Smooth muscle cell (in vitro differentiated cells): ENCODE measurements around the gene LPIN2. TPM values are rescaled to one million over a fixed set of nuclear protein-coding genes. Genes with fewer than 3 reads are reported as not detected.
A peak's percentile ranks its signal among the peaks of the same experiment; 100 is the strongest.

Experiments used
- DNase-seq: peaks from one replicate; lab custom pipeline; 2025; ENCODE audit not compliant: unreplicated experiment; lab: John Stamatoyannopoulos, UW
- H2AFZ ChIP-seq: fragments of 200-600 bp; sonication (generic); 2 replicates; pipeline ENCODE4 v1.6.0; 2016; ENCODE audit warnings: antibody characterized with exemption, low read depth, mild to moderate bottlenecking
- H3F3A ChIP-seq: fragments of 200-600 bp; sonication (generic); 2 replicates; pipeline ENCODE4 v1.6.0; 2017; ENCODE audit warnings: antibody characterized with exemption, low read depth
- H3K27ac ChIP-seq: fragments of 200-600 bp; sonication (generic); 2 replicates; pipeline ENCODE4 v1.5.1; 2016; ENCODE audit warnings: low read depth, mild to moderate bottlenecking
- H3K27me3 ChIP-seq: fragments of 200-600 bp; sonication (generic); 2 replicates; pipeline ENCODE4 v1.6.1; 2016; ENCODE audit warnings: low read depth, mild to moderate bottlenecking
- H3K36me3 ChIP-seq: fragments of 200-600 bp; sonication (generic); 2 replicates; pipeline ENCODE4 v1.5.1; 2016; ENCODE audit warnings: low read depth
- H3K4me1 ChIP-seq: fragments of 200-600 bp; sonication (generic); 2 replicates; pipeline ENCODE4 v1.5.1; 2016; ENCODE audit warnings: low read depth
- H3K4me2 ChIP-seq: fragments of 200-600 bp; sonication (generic); 2 replicates; pipeline ENCODE4 v1.6.0; 2016; ENCODE audit warnings: mild to moderate bottlenecking
- H3K4me3 ChIP-seq: fragments of 200-600 bp; sonication (generic); 2 replicates; pipeline ENCODE4 v1.5.1; 2016; ENCODE audit warnings: mild to moderate bottlenecking
- H3K79me2 ChIP-seq: fragments of 200-600 bp; sonication (generic); 2 replicates; pipeline ENCODE4 v1.6.0; 2016; ENCODE audit warnings: low read depth, mild to moderate bottlenecking
- H3K9ac ChIP-seq: fragments of 200-600 bp; sonication (generic); 2 replicates; pipeline ENCODE4 v1.6.0; 2016; ENCODE audit warnings: low read depth
- H3K9me3 ChIP-seq: fragments of 200-600 bp; sonication (generic); replicated peaks from 2 replicates; pipeline ENCODE4 v1.5.1; 2016; ENCODE audit warnings: low read depth
- H4K20me1 ChIP-seq: fragments of 200-600 bp; sonication (generic); 2 replicates; pipeline ENCODE4 v1.6.0; 2016; ENCODE audit warnings: low read depth
- WGBS: methylation state at CpG from one replicate; pipeline ENCODE4 v1.1.7; 2016; ENCODE audit warnings: low lambda C conversion rate; 5-methylcytosine and 5-hydroxymethylcytosine counted together
- polyA plus RNA-seq: library from polyadenylated mRNA; unstranded; fragments of >200 nt; fragmentation: Nextera tagmentation; extraction: Ambion mirVana; gene quantifications from 2 replicates; pipeline ENCODE4 v1.2.1, GENCODE V29; 2016
- total RNA-seq: library from RNA; depleted of rRNA; stranded (reverse); fragments of >200 nt; gene quantifications from 2 replicates; pipeline ENCODE4 v1.2.3, GENCODE V29; 2014
- TF ChIP-seq, protein P1 (sequence below): fragments of 200-600 bp; sonication (generic); IDR thresholded peaks from 2 replicates; pipeline ENCODE4 v1.5.1; 2017; ENCODE audit warnings: borderline replicate concordance, mild to moderate bottlenecking, antibody characterized with exemption; ENCODE audit not compliant: insufficient read depth, poor library complexity, severe bottlenecking

The LPIN2 gene
- total and polyA plus RNA-seq, 2 experiments from 2014 or later = 15.4 to 20.0 TPM

- peak overlapping the region; percentile 69 for H3K27ac ChIP-seq
- H3K4me1 ChIP-seq = peaks cover 18% of the 10 kb centered on the region
- H3K9ac ChIP-seq = no peak overlapping the region
- WGBS = 76% methylated on average over 4 of the region's 4 CpGs
- H3K4me3 ChIP-seq = no peak overlapping the region
- peaks cover 15% of the 10 kb centered on the region for H3F3A ChIP-seq
- no peak overlapping the region for H2AFZ ChIP-seq
- H3K79me2 ChIP-seq = peaks cover 56% of the 10 kb centered on the region
- TF ChIP-seq, protein P1, sequence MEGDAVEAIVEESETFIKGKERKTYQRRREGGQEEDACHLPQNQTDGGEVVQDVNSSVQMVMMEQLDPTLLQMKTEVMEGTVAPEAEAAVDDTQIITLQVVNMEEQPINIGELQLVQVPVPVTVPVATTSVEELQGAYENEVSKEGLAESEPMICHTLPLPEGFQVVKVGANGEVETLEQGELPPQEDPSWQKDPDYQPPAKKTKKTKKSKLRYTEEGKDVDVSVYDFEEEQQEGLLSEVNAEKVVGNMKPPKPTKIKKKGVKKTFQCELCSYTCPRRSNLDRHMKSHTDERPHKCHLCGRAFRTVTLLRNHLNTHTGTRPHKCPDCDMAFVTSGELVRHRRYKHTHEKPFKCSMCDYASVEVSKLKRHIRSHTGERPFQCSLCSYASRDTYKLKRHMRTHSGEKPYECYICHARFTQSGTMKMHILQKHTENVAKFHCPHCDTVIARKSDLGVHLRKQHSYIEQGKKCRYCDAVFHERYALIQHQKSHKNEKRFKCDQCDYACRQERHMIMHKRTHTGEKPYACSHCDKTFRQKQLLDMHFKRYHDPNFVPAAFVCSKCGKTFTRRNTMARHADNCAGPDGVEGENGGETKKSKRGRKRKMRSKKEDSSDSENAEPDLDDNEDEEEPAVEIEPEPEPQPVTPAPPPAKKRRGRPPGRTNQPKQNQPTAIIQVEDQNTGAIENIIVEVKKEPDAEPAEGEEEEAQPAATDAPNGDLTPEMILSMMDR = no peak
- no peaks in the 10 kb centered on the region for H3K9me3 ChIP-seq
- DNase-seq = no peak
- H3K36me3 ChIP-seq = no peaks in the 10 kb centered on the region
- no peaks in the 10 kb centered on the region for H3K27me3 ChIP-seq
- H3K4me2 ChIP-seq = no peak overlapping the region
- peaks cover 57% of the 10 kb centered on the region for H4K20me1 ChIP-seq
Observed at GRCh38 chr18:2997846-2998564, 14.9 kb downstream of the LPIN2 start.

- no peak overlapping the region for H3K4me2 ChIP-seq
Observed at GRCh38 chr18:2997429-2997828, 15.5 kb downstream of the LPIN2 start.

DNA sequence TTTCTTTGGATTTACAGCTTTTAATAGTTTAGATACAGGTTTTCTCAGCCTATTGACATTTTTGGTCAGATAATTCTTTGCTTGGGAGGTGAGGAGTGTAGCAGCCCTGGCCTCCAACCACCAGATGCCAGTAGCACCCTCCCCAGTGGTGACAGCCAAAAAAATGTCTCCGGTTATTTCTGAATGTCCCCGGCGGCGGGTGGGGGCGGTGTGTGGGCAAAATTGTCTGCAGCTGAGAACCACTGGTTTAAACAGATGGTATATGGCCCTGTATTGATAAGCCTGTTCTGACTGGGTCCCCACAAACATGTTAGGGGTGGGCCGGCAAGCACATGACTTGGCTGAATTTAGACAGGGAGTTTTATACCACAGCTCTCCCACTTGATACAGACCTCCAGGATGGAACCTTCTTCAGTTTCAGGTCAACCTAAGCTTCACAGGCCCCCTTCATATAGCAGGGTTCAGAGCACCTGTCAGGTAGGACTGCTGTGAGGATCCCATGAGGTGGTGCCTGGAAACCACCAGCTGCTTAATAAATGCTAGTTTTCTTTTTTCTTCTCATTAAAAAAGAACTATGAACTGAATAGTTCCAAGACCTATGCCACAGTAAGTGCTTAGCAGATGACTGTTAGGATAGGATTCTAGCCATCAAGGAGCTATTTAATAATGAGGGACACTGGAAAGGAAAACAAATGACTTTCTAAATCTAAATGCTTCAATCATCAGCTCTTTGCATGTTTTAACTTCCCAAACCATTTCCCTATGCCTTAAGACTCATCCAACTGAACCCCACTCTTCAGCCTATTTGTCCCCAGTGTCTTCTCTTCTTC lies 18.1 kb downstream of the LPIN2 start:
- H3K4me3 ChIP-seq = no peak overlapping the region
- peaks cover 59% of the 10 kb centered on the region for H4K20me1 ChIP-seq
- no peaks in the 10 kb centered on the region for H3K36me3 ChIP-seq
- H3K4me1 ChIP-seq = peaks cover 13% of the 10 kb centered on the region
- no peak overlapping the region for H3K27ac ChIP-seq
- H2AFZ ChIP-seq = no peak overlapping the region
- TF ChIP-seq, protein P1 = no peak
- peaks cover 10% of the 10 kb centered on the region for H3F3A ChIP-seq
- 76% methylated on average over 6 of the region's 6 CpGs for WGBS
- H3K27me3 ChIP-seq = no peaks in the 10 kb centered on the region
- peaks cover 56% of the 10 kb centered on the region for H3K79me2 ChIP-seq
- no peak overlapping the region for H3K4me2 ChIP-seq
- no peak for DNase-seq
- no peak overlapping the region for H3K9ac ChIP-seq
- no peaks in the 10 kb centered on the region for H3K9me3 ChIP-seq

More at GRCh38 chr18:2997429-2997828, 15.5 kb downstream of the LPIN2 start:
- H4K20me1 ChIP-seq = peaks cover 59% of the 10 kb centered on the region
- no peaks in the 10 kb centered on the region for H3K27me3 ChIP-seq
- H3K36me3 ChIP-seq = no peaks in the 10 kb centered on the region
- peaks cover 18% of the 10 kb centered on the region for H3K4me1 ChIP-seq
- H3K79me2 ChIP-seq = peaks cover 54% of the 10 kb centered on the region
- H3K27ac ChIP-seq = no peak overlapping the region
- no peak overlapping the region for H3K9ac ChIP-seq
- H3K9me3 ChIP-seq = no peaks in the 10 kb centered on the region
- no peak for DNase-seq
- TF ChIP-seq, protein P1 = no peak
- H3F3A ChIP-seq = peaks cover 15% of the 10 kb centered on the region
- H2AFZ ChIP-seq = no peak overlapping the region
- no peak overlapping the region for H3K4me3 ChIP-seq
